Lower lobe of right lung (tissue), 2 donors: Measurements from ENCODE around the gene CEP192. TPM values are rescaled to one million over a fixed set of nuclear protein-coding genes. Genes with fewer than 3 reads are reported as not detected.

ENCODE experiments used
- ATAC-seq, 2 donors: fragments of 200-7000 bp; cut with Tn5 transposase; one replicate each; pipeline ENCODE4 v1.9.1; 2020 to 2022; ENCODE audit warnings: mild to moderate bottlenecking in 2 of 2, moderate library complexity in 2 of 2
- DNase-seq: peaks from one replicate; pipeline ENCODE4 v3.0.0-alpha.2; 2020
- H3K27ac ChIP-seq: fragments of 200-600 bp; one replicate; pipeline ENCODE4 v1.8.0; 2022
- H3K27me3 ChIP-seq: fragments of 200-600 bp; one replicate; pipeline ENCODE4 v1.8.0; 2022; ENCODE audit warnings: low read depth
- H3K36me3 ChIP-seq: fragments of 200-600 bp; one replicate; pipeline ENCODE4 v1.8.0; 2022; ENCODE audit warnings: mild to moderate bottlenecking
- H3K4me1 ChIP-seq: fragments of 200-600 bp; one replicate; pipeline ENCODE4 v1.8.0; 2022
- H3K4me3 ChIP-seq: fragments of 200-600 bp; one replicate; pipeline ENCODE4 v1.8.0; 2022; ENCODE audit warnings: mild to moderate bottlenecking
- H3K9me3 ChIP-seq: fragments of 200-600 bp; one replicate; pipeline ENCODE4 v1.8.0; 2022
- intact Hi-C: fragments of 100-400 bp; cut with DNase I; formaldehyde crosslinking; loops from one replicate; pipeline ENCODE4 v1.11.0; 2022
- total RNA-seq: library from RNA; stranded (reverse); fragmentation: NEBNext Ultra II Directional; extraction: Animal tissue kit (Norgen Biotek cat#: 25700); gene quantifications from one replicate; pipeline ENCODE4 v1.2.1, GENCODE V29; 2021
- TF ChIP-seq, protein P1 (sequence below): fragments of 200-600 bp; IDR thresholded peaks from one replicate; pipeline ENCODE4 v1.8.0; 2022; ENCODE audit warnings: antibody characterized with exemption, mild to moderate bottlenecking
- donor health status: DM: no; HTN: yes; CAD: no; lungs with severe emphysema.

CEP192 gene
- total RNA-seq, 1 donor from 2014 or later = 29.1 TPM

DNA sequence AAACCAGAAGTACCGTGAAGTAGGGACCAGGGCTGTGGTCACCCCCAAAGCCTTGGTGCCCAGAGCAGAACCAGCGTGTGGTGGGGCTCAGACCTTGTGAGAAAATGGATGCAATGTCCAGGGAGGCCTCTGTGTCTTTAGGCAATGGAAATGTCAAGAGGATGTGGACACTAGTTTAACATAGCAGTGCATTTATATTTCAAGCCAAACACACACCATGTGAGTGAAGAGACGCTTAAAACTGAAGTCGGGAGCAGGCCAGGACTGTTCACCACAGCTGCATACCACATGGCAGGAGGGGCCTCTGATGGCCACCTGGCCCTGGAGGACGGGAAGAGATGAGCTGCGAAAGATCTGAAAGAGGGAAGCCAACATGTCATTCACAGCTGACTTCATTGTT lies 140.1 kb downstream of the CEP192 start:
- ATAC-seq (no peak), DNase-seq (no peak)
- no peaks in the 10 kb centered on the region for H3K4me1 ChIP-seq
- H3K27ac ChIP-seq = no peak overlapping the region
- TF ChIP-seq, protein P1, sequence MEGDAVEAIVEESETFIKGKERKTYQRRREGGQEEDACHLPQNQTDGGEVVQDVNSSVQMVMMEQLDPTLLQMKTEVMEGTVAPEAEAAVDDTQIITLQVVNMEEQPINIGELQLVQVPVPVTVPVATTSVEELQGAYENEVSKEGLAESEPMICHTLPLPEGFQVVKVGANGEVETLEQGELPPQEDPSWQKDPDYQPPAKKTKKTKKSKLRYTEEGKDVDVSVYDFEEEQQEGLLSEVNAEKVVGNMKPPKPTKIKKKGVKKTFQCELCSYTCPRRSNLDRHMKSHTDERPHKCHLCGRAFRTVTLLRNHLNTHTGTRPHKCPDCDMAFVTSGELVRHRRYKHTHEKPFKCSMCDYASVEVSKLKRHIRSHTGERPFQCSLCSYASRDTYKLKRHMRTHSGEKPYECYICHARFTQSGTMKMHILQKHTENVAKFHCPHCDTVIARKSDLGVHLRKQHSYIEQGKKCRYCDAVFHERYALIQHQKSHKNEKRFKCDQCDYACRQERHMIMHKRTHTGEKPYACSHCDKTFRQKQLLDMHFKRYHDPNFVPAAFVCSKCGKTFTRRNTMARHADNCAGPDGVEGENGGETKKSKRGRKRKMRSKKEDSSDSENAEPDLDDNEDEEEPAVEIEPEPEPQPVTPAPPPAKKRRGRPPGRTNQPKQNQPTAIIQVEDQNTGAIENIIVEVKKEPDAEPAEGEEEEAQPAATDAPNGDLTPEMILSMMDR = no peak
- H3K4me3 ChIP-seq = no peak overlapping the region
- no peaks in the 10 kb centered on the region for H3K36me3 ChIP-seq
- intact Hi-C loops = no loop called here
- H3K27me3 ChIP-seq = peaks cover 4% of the 10 kb centered on the region
- H3K9me3 ChIP-seq = no peaks in the 10 kb centered on the region

DNA sequence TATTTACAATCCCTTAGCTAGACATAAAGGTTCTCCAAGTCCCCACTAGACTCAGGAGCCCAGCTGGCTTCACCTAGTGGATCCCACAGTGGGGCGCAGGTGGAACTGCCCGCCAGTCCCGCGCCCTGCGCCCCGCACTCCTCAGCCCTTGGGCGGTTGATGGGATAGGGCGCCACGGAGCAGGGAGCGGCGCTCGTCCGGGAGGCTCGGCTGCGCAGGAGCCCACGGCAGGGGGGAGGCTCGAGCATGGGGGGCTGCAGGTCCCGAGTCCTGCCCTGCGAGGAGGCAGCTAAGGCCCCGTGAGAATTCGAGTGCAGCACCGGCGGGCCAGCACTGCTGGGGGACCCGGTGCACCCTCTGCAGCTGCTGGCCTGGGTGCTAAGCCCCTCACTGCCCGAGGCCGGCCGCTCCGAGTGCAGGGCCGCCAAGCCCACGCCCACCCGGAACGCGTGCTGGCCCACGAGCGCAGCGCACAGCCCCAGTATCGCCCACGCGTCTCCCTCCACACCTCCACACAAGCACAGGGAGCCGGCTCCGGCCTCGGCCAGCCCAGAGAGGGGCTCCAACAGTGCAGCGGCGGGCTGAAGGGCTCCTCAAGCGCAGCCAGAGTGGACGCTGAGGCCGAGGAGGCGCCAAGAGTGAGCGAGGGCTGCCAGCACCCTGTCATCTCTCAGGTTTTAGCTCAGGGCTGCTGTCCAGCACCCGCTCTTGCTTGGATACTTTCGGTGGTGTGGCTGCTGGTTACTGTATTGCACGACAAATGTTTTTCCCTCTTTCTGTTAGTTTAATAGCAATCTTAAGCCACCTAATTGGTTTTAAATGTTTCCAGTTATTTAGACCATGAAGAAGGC lies 143.6 kb downstream of the CEP192 start:
- H3K27ac ChIP-seq = no peak overlapping the region
- intact Hi-C loops = no loop called here
- H3K27me3 ChIP-seq = peaks cover 15% of the 10 kb centered on the region
- no peaks in the 10 kb centered on the region for H3K36me3 ChIP-seq
- no peaks in the 10 kb centered on the region for H3K9me3 ChIP-seq
- no peak for DNase-seq
- no peak for ATAC-seq
- H3K4me3 ChIP-seq = no peak overlapping the region
- TF ChIP-seq, protein P1 = no peak
- peaks cover 13% of the 10 kb centered on the region for H3K4me1 ChIP-seq

DNA sequence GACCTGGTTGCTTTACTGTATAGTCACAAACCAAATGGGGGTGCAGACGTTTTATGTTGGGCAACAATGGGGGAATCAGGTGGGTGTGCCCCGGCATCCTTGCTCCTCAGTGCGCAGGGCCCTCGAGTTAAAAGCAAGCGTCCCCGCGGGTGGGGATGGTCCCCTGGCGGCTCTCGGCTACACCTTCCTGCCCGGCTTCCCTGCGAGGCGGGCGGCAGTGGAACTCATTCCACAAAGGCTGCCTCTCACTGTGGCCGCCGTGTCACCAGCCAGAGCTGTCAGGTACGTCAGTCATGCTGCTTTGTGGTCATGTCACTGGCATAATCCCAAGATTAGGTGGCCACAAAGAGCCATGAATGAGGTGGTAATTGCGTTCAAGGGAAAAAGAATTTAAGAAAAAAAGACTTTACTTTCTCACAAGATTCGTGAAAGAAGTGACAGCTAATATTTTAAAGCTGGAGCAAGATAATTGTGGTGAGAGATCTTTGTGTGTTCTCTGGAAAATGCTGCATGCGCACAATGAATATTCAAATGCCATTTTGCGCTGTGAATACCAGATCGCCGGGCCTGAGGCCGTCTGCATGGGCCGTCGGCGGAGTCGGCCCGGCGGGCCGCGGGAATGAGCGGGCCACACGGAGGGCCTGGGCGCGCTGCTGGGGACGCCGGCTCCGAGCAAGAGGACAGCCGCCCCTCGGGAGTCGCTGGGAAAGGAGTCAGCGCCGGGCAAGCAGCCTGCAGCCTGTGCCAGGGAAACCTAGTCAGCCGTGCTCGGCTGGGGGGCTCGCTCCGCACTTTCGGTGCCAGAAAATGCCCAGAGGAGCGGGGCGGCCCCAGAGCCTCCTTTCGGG lies 145.1 kb downstream of the CEP192 start:
- intact Hi-C loops = no loop called here
- Histone ChIP-seq H3K27ac (peak overlapping the region; percentile 83), H3K27me3 (peaks cover 15% of the 10 kb centered on the region), H3K4me3 (peak overlapping the region; percentile 77), H3K9me3 (no peaks in the 10 kb centered on the region), H3K36me3 (no peaks in the 10 kb centered on the region), H3K4me1 (peaks cover 13% of the 10 kb centered on the region)
- ATAC-seq (peak; percentile 39 to 41), DNase-seq (no peak)
- TF ChIP-seq, protein P1 = no peak

DNA sequence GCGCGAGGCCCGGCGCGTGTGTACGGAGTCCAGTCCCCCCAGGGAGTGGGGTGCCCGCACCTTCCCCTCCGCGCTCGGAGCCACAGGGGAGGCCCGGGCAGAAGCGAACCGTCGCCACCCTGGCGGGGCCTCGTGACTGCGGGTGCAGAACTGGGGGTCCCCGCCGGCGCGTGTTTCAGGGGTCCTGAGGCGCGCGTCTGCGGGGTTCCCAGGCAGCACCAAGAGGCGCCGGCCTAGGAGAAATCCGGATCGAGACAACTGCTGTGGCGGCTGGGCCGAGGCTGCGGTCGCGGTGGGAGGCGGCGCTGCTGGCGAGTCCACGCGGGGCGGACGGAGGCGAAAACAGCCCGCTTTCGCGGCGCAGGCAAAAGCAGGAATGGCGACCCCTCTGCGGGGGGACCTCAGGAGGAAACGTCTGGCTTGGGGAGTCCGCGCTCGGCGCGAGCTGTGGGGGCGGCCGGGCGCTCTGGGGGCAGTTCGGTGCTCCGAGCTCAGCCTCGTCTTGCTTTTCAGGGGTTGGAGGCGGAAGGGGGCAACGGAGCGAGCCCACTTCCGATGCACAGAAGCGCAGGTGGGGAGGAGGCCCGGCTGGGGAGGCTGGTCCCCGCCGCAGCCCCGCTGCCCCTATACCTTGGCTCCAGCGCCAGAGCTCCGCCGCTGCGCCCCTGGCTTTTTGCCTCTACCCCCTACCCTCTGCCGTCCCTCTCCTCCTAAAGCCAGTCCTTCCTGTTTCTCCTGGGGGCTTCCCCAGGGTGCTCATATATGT lies 145.9 kb downstream of the CEP192 start:
- Histone ChIP-seq H3K27ac (peak overlapping the region; percentile 83), H3K27me3 (peaks cover 15% of the 10 kb centered on the region), H3K4me1 (peaks cover 13% of the 10 kb centered on the region), H3K36me3 (no peaks in the 10 kb centered on the region), H3K4me3 (peak overlapping the region; percentile 77), H3K9me3 (no peaks in the 10 kb centered on the region)
- TF ChIP-seq, protein P1 = no peak
- peak; percentile 68 for DNase-seq
- ATAC-seq = peak; percentile 61 to 71
- intact Hi-C loops = no loop called here
